Suprapubic skin (tissue), 3 donors: Measurements from ENCODE around the gene NID2.

Experiments used
- CTCF ChIP-seq, 2 donors: fragments of 200-600 bp in 1 of 2; fragments of 450-650 bp in 1 of 2; sonication (generic) in 1 of 2; IDR thresholded peaks; one replicate each; pipeline ENCODE4 v1.5.1; 2016 to 2019; ENCODE audit warnings: antibody characterized with exemption in 2 of 2, mild to moderate bottlenecking in 1 of 2, moderate library complexity in 1 of 2
- EP300 ChIP-seq: sonication (generic); formaldehyde crosslinking; IDR thresholded peaks from one replicate; pipeline ENCODE4 v1.6.1; 2017; ENCODE audit warnings: antibody characterized with exemption

GRCh38 chr14:52106840-52107239 is 38.0 kb upstream of the NID2 start:
- TF ChIP-seq CTCF (IDR thresholded peaks at IDR 0.05) (no peak), EP300 (no peak)
